DMS53 treated with DMSO at 0.1 percent for 48 hours (cell line): ENCODE results near the gene RAB35.

Experiments
- DNase-seq: peaks from one replicate; lab custom pipeline; 2025; ENCODE audit not compliant: unreplicated experiment; lab: John Stamatoyannopoulos, UW

Gene RAB35

DNA sequence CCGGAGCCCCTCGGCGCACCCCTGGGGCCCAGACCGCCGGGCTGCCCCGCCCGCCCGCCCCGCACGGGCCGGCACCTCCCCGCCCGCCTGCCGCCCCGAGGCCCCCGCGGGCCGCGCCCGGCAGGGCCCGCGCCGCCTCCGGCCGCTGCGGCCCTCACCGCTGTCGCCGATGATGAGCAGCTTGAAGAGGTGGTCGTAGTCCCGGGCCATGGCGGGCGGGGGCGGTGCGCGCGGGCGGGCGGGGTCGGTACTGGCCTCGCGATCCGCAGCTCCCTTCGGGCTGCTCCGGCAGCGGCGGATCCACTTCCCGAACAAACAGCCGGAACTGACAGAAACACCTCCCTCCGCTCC is at the start of gene RAB35:
Gene RAB35, minus strand, starts transcription at position 313 of the 351 bp plus-strand sequence. Its CDS starts 103 bp downstream, at position 210.
- no peak for DNase-seq

DNA sequence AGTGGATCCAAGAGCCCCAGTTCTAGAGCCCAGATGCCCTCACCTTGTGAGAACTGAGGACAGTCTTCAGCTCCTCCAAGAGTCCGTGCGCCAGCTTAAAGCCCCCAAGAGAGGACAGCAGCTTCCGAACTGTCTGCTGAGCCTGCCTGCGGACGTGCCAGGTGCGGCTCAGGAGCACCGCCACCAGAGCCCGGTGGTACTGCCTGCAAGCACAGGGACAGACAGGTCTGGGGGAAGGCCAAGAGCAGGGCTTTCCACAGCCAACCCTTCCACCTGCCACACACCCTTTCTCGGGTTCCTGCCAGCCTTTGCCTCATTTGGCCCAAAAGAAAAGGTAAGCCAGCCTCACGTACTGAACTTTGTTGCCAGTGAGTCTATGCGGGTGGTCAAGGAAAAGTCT is 47.7 kb upstream of the RAB35 start:
- DNase-seq, result no peak

DNA sequence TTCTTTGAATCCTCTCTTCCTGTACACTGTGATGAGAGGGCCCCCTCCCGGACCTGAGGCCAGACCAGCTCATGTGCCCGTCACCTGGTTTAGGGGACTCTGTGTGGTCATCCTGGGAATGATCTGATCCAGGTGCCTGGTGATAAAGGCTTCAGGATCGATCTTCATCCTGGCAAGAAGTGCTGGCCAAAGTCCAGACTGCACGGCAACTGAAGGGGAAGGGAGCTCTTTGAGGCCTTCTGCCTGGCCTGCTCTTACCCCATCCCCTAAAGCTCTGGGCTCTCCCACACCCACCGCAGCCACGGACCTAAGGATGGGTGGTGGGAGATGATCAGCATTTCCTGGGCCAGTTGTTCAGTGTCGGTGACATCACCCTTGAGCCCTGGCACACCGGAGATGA is 46.2 kb upstream of the RAB35 start:
- no peak for DNase-seq

- DNase-seq, result no peak
Observed at GRCh38 chr12:120161852-120162251, 45.3 kb upstream of the RAB35 start.

GRCh38 chr12:120159509-120160237 is 43.1 kb upstream of the RAB35 start:
- no peak for DNase-seq

- no peak for DNase-seq
Observed at GRCh38 chr12:120158351-120158750, 41.8 kb upstream of the RAB35 start.

- no peak for DNase-seq
Observed at GRCh38 chr12:120157678-120158077, 41.1 kb upstream of the RAB35 start.

DNA sequence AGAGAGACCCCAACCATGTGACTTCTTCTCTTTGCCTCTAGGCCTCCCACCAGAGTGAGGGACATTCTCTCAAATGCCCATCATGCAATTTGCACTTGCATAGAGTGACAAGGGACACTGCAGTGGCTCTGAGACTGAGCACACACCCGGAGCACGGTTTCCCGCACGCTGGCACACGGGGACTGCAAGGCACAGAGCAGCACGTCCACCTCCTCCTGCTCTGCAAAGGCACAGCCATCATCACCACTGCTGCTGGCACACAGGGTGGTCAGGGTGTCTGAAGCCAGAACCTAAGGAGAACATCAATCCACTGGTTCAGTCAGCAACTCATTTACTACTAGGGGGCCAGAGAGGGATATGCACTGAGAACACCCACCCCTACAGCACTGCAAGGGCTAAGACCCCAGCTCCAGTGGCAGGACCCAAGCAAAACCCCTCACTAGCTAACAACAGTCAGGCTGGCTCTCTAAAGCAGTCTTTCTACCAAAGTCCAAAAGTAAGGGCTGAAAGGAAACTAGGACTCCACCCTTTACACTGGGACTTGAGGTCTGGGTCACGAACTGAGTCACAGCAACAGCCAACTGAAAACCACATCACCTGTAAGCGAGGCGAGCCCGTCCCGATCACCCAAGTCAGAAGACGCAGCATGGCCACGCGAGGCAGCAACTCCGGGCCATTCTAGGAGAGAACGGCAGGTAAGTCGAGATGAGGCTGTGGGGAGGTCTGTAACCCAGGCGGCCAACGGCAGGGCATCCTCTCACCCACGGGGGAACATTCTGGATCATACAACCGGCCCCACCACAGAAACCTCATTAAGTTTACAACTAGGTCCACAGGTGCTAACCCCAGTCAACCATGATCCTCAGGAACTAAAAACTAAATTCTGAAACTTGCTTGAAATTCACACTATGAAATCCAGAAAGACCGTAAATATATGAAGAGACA is 40.0 kb upstream of the RAB35 start:
- DNase-seq, result no peak

DNA sequence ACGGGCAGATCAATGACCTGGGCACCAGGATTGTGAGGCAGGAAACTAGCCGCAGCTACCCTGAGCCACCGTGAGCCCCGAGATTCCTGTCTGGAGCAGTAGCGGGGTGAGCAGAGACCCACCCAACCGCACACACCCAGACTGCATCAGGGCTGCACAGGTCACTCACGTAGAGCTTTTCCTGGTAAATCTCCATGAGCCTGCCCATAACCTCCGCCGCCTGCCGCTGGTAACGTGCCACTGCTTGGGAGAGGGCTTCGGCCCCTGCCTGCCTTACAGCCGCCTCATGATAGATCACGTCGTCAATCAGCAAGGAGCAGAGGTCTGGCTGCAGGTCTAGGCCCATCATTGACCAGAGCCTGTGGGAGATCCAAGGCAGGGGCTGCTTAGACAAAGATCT is 38.5 kb upstream of the RAB35 start:
- no peak for DNase-seq

DNA sequence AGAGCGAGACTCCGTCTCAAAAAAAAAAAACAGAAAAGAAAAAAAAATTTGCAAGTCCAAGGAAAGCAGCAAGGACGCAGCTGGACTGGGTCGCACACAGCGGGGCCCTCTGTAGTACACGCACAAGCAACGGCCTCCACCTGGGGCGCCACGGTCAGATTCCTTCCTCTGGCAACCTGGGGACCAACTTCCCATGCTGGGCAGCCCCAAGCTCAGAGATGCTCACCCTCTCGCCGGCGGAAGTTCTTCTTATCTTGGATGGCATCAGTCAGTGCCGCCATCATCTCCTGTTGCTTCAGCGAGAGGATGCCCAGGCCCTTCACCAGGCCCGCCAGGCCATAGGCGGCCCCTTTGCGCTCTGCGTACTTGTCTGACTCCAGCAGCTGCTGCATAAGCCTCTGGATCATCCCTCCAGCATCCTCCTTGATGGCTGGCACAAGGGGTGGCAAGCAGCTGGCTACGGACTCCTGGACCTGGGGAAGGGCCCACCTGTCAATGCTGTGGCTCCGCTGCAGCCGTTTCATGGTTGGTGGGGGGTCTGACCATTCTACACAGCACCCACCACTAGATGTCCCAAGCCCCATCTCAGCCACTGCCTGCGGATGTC is 34.5 kb upstream of the RAB35 start:
- no peak for DNase-seq

DNA sequence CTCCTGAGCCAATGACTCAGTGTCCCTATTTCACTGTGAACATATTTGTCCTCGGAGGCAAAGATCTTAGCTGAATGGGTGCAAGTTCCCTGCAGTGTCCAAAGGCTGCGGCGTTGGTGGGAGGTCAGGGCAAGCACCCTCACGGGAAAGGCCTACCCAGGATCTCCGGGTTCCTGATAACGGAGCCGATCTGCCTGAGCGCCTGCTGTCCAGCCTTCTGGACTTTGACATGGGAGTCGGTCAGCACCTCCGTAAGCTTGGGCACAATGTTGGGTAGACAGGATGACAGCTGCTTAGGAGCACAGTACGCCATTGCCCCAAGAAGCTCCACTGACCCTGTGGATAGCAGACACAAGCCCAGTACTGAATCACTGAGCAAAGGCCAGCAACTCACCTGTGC is 31.5 kb upstream of the RAB35 start:
- DNase-seq, result no peak

DNA sequence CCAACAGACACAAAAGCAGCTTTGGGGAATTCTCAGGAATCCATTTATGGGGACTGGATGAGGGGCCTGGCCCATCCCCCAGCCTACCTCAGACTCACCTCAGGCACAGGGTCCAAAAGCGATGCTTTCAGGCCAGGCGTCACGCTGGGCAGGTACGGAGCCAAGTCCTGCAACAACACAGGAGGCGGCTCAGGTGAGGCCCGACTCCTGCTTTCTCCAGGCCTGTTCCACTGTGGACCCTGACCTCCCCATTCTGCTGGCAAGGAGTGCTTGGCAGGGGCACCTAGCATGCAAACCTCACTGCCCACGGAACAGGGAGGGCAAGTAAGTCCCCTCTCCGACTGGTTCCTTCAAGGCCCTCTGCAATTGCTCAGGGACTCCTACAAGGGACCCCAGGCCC is 28.6 kb upstream of the RAB35 start:
- no peak for DNase-seq

GRCh38 chr12:120144215-120144614 is 27.7 kb upstream of the RAB35 start:
- no peak for DNase-seq

GRCh38 chr12:120142231-120142877 is 25.8 kb upstream of the RAB35 start:
- no peak for DNase-seq

- DNase-seq, result no peak
Observed at GRCh38 chr12:120141336-120141735, 24.8 kb upstream of the RAB35 start.

- no peak for DNase-seq
Observed at GRCh38 chr12:120140603-120141002, 24.1 kb upstream of the RAB35 start.

DNA sequence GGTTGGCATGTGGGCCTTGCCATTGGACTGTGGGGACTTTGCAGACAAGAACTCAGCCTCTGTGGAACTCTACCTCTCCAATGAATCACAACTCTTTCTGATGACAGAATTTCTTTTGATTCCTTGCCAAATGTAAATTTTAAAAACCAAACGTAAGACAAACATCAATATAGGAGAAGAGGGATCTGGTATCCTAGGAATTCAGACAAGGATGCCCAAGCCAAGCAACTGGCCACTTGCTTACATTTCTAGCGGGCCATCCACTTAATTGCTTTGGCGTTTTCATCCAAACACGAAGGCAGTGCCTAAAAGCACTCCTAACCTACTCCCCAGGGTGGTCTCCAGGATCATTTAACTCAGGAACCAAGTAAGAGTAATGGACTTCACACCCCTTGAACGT is 23.4 kb upstream of the RAB35 start:
- DNase-seq, result no peak

DNA sequence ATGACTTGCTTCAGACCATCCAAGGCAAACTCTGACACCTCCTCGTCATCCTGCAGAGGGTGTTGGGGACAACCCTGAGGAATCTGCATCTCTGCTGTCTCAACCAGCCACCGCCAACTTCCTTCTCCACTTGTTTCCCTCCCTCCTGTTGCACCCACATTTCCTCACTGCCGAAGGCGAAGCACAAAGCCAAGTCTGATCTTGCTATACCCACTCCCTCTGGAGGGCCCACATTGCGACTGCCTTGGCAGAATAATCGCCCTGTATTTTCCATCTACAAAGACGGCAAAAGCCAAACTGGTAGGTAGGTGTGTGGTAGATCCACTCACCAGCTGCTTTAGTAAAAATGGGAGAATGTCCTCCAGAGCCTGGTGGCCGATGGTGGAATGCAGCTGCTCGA is 21.8 kb upstream of the RAB35 start:
- DNase-seq, result no peak

DNA sequence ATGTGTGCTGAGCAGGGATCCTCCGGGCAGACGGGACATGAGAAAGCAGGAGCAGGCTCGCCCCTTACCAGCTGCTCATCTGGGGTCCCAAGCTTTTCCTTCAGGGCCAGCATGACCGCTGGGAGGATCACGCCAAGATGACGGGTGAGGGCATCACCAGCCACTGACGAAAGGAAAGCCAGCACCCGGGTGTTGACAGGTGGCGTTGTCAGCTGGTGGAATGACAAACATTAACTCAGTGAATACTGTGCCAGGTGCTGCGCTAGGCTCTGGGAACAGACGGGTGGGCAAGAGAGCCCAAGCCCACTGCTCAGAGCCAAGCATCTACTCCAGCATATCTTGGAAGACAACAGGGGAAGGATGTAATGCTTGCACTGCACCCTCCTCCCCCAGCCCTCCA is 21.3 kb upstream of the RAB35 start:
- DNase-seq, result no peak

GRCh38 chr12:120136093-120136770 is 19.7 kb upstream of the RAB35 start:
- no peak for DNase-seq
